Lower lobe of right lung (tissue), 2 donors: ENCODE data around the gene NPAS2. TPM values are rescaled to one million over a fixed set of nuclear protein-coding genes. Genes with fewer than 3 reads are reported as not detected.

Experiments used
- ATAC-seq, 2 donors: fragments of 200-7000 bp; cut with Tn5 transposase; one replicate each; pipeline ENCODE4 v1.9.1; 2020 to 2022; ENCODE audit warnings: mild to moderate bottlenecking in 2 of 2, moderate library complexity in 2 of 2
- DNase-seq: peaks from one replicate; pipeline ENCODE4 v3.0.0-alpha.2; 2020
- H3K27ac ChIP-seq: fragments of 200-600 bp; one replicate; pipeline ENCODE4 v1.8.0; 2022
- H3K27me3 ChIP-seq: fragments of 200-600 bp; one replicate; pipeline ENCODE4 v1.8.0; 2022; ENCODE audit warnings: low read depth
- H3K36me3 ChIP-seq: fragments of 200-600 bp; one replicate; pipeline ENCODE4 v1.8.0; 2022; ENCODE audit warnings: mild to moderate bottlenecking
- H3K4me1 ChIP-seq: fragments of 200-600 bp; one replicate; pipeline ENCODE4 v1.8.0; 2022
- H3K4me3 ChIP-seq: fragments of 200-600 bp; one replicate; pipeline ENCODE4 v1.8.0; 2022; ENCODE audit warnings: mild to moderate bottlenecking
- H3K9me3 ChIP-seq: fragments of 200-600 bp; one replicate; pipeline ENCODE4 v1.8.0; 2022
- intact Hi-C: fragments of 100-400 bp; cut with DNase I; formaldehyde crosslinking; loops from one replicate; pipeline ENCODE4 v1.11.0; 2022
- total RNA-seq: library from RNA; stranded (reverse); fragmentation: NEBNext Ultra II Directional; extraction: Animal tissue kit (Norgen Biotek cat#: 25700); gene quantifications from one replicate; pipeline ENCODE4 v1.2.1, GENCODE V29; 2021
- TF ChIP-seq, protein P1 (sequence below): fragments of 200-600 bp; IDR thresholded peaks from one replicate; pipeline ENCODE4 v1.8.0; 2022; ENCODE audit warnings: antibody characterized with exemption, mild to moderate bottlenecking
- donor health status: DM: no; HTN: yes; CAD: no; lungs with severe emphysema.

Gene NPAS2
- total RNA-seq, 1 donor from 2014 or later = 10.1 TPM

DNA sequence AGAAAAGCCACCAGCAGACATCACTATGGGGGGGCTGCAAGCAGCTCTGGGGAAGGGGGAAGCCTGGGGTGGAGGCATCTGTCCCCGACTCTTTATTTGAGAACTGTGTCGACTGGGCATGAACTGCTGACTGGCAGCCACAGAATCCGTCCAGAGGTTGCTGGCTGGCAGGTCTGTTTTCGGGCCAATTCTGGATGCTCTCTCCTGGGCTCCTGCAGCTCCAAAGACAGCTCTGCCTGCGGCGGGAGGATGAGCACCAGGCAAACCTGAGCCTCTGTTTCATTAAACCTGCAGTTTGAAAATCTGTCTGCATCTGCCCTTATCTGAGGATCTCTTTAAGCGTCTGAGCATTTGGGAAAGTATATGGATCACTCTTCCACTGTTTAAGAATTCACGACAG is 147.8 kb downstream of the NPAS2 start:
- DNase-seq (no peak), ATAC-seq (no peak)
- no peaks in the 10 kb centered on the region for H3K27me3 ChIP-seq
- H3K4me3 ChIP-seq = no peak overlapping the region
- no peaks in the 10 kb centered on the region for H3K4me1 ChIP-seq
- H3K36me3 ChIP-seq = peaks cover 8% of the 10 kb centered on the region
- no peak overlapping the region for H3K27ac ChIP-seq
- no peaks in the 10 kb centered on the region for H3K9me3 ChIP-seq
- TF ChIP-seq, protein P1, sequence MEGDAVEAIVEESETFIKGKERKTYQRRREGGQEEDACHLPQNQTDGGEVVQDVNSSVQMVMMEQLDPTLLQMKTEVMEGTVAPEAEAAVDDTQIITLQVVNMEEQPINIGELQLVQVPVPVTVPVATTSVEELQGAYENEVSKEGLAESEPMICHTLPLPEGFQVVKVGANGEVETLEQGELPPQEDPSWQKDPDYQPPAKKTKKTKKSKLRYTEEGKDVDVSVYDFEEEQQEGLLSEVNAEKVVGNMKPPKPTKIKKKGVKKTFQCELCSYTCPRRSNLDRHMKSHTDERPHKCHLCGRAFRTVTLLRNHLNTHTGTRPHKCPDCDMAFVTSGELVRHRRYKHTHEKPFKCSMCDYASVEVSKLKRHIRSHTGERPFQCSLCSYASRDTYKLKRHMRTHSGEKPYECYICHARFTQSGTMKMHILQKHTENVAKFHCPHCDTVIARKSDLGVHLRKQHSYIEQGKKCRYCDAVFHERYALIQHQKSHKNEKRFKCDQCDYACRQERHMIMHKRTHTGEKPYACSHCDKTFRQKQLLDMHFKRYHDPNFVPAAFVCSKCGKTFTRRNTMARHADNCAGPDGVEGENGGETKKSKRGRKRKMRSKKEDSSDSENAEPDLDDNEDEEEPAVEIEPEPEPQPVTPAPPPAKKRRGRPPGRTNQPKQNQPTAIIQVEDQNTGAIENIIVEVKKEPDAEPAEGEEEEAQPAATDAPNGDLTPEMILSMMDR = no peak
- intact Hi-C loops = no loop called here

DNA sequence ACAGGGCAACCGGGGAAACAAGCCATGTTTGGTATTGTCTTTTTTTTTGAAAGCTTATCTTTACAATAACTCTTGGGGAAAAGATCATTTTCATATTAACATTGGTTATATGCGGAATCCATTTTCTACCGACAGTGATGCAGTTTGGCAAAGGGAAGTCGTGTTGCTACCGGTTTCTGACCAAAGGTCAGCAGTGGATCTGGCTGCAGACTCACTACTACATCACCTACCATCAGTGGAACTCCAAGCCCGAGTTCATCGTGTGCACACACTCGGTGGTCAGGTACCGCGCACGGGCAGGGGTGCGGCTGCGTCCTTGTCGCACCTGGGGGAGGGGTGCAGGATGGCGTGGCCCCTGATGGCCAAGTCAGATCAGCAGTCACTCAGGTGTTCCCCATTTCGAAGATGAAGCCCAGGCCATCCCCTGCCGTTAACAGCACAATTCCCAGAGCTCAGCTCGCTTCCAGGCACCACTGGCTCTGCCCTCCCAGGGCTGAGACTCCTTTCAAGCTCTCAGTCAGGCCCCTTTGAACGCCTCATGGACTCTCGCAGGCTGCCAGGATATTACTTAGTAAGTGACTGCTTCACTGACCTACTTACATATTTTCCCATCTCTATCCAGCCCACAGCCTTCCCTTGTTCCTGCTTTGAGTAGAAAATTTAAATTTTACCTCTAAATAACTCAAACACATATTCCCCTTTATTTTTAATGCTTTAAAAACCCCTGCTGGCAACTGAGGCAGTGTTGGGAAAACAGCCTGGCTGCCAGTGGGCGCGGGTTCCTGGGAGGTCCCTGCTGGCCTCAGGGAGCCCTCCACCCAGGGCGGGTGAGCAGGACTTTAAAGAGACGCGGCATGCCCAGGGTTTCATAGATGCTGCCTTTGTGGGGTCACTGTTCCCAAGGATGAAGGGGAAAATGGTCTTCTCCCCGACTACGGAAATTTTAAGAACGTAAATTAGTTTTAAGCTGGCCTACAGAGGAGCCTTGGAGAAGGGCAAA is 148.5 kb downstream of the NPAS2 start:
- H3K4me3 ChIP-seq = no peak overlapping the region
- H3K36me3 ChIP-seq = peaks cover 8% of the 10 kb centered on the region
- intact Hi-C loops = no loop called here

DNA sequence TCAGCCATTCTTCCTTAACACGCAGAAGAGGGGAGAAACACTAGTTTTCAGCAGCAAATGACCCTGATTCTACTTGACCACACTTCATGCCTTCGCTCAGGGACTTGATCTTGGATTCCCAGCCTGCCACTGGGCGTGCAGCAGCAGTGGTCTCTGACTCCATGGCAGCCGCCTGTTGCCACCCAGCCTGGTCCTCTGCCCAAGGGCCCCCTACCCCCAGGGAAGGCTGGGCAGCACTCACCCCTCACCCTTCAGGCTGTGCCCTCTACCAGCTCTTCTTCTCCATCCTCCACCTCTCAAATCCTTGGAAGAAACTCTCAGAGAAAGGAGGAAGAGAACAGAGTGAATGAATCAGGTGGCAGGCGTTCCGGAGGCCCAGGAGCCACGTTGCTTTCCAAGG is 150.1 kb downstream of the NPAS2 start:
- Histone ChIP-seq H3K4me1 (no peaks in the 10 kb centered on the region), H3K9me3 (no peaks in the 10 kb centered on the region), H3K36me3 (peaks cover 8% of the 10 kb centered on the region), H3K27me3 (no peaks in the 10 kb centered on the region), H3K4me3 (no peak overlapping the region), H3K27ac (no peak overlapping the region)
- no peak for DNase-seq
- TF ChIP-seq, protein P1 = no peak
- ATAC-seq = no peak
- intact Hi-C loops = no loop called here

More for the DNA sequence above, 148.5 kb downstream of the NPAS2 start:
- Histone ChIP-seq H3K27ac (no peak overlapping the region), H3K27me3 (no peaks in the 10 kb centered on the region), H3K9me3 (no peaks in the 10 kb centered on the region), H3K4me1 (no peaks in the 10 kb centered on the region)
- no peak for DNase-seq
- ATAC-seq = no peak
- TF ChIP-seq, protein P1 = no peak

DNA sequence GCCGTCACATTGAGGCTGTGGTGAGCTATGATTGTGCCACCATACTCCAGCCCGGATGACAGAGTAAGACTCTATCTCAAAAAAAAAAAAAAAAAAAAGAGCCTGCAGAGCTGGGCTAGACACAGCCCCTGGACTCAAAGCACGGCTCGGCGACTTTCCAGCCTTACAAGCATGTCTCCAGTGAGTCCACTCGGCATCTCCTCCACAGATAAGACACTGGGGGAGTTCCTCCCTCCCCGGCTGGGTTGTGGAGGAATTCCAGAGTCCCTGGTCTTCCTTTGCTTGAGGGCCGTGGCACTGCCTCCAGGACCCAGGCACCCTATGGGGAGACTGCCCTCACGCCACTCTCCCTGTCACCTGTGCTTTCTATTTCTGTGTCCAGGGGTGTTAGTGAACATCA is 151.3 kb downstream of the NPAS2 start:
- no peak overlapping the region for H3K4me3 ChIP-seq
- ATAC-seq (no peak), DNase-seq (no peak)
- H3K36me3 ChIP-seq = peaks cover 17% of the 10 kb centered on the region
- no peaks in the 10 kb centered on the region for H3K4me1 ChIP-seq
- TF ChIP-seq, protein P1 = no peak
- no peaks in the 10 kb centered on the region for H3K9me3 ChIP-seq
- H3K27ac ChIP-seq = no peak overlapping the region
- H3K27me3 ChIP-seq = no peaks in the 10 kb centered on the region
- intact Hi-C loops = no loop called here

DNA sequence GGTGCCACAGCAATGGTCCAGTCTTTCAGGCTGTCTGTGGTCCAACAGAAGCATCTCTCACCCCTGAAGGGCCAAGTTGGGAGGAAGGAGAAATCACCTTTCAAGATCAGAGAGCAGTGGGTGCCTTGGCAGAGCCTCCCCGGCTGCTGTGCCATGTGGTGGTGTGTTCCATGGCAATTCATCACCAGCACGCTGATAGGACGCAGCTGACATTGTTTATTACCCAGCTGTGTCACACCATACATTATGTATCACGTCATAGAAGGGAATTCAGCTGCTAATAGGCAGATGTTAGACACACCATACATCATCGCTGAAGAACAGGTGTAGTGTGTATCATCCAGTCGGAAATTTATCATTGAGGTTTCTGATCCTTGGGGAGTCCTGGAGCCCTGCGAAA is 152.5 kb downstream of the NPAS2 start:
- H3K27ac ChIP-seq = no peak overlapping the region
- no peak for ATAC-seq
- intact Hi-C loops = no loop called here
- no peaks in the 10 kb centered on the region for H3K27me3 ChIP-seq
- no peak for DNase-seq
- no peaks in the 10 kb centered on the region for H3K9me3 ChIP-seq
- H3K4me1 ChIP-seq = no peaks in the 10 kb centered on the region
- peaks cover 17% of the 10 kb centered on the region for H3K36me3 ChIP-seq
- no peak overlapping the region for H3K4me3 ChIP-seq
- TF ChIP-seq, protein P1 = no peak
